ENCODE measurements around the gene CLSTN1. TPM values are rescaled to one million over a fixed set of nuclear protein-coding genes. Genes with fewer than 3 reads are reported as not detected.

CLSTN1 gene
- total and polyA plus RNA-seq, 2 of the 13 experiments (the other 11 are each of a cell fraction or from before 2014, with no cell fraction given), result 19.7 to 29.8 TPM

GRCh38 chr1:9835758-9836631 lies 12.2 kb upstream of the CLSTN1 start (continued):
- TF ChIP-seq NONO (IDR thresholded peaks at IDR 0.05), result no peak
- no peak for TF ChIP-seq NONO (CRISPR knock-in tag; conservative IDR thresholded peaks at IDR 0.05)
- peak; percentile 37; the same call in 1 of the 2 replicates for TF ChIP-seq SP5 (CRISPR knock-in tag; IDR thresholded peaks at IDR 0.05; ENCODE audit: borderline replicate concordance, low read depth)
- TF ChIP-seq SYNCRIP (IDR thresholded peaks at IDR 0.05; ENCODE audit: insufficient read depth, low read depth, low read length), result no peak
- no peak for TF ChIP-seq MIER3 (CRISPR knock-in tag; IDR thresholded peaks at IDR 0.05; ENCODE audit: borderline replicate concordance)
- TF ChIP-seq RARA (CRISPR knock-in tag; IDR thresholded peaks at IDR 0.05), result no peak
- TF ChIP-seq YEATS2 (CRISPR knock-in tag; IDR thresholded peaks at IDR 0.05; ENCODE audit: borderline replicate concordance), result no peak
- 0 out of 2 replicates have a peak, but pooled peaks have one; percentile 3 for TF ChIP-seq BORCS8-MEF2B (CRISPR knock-in tag; IDR thresholded peaks at IDR 0.05)
- TF ChIP-seq ZSCAN12 (CRISPR knock-in tag; IDR thresholded peaks at IDR 0.05), result no peak
- TF ChIP-seq SNAPC5 (CRISPR knock-in tag; IDR thresholded peaks at IDR 0.05; ENCODE audit: borderline replicate concordance), result no peak
- no peak for TF ChIP-seq ZFP90 (CRISPR knock-in tag; IDR thresholded peaks at IDR 0.05; ENCODE audit: borderline replicate concordance)
- no peak for TF ChIP-seq ZNF557 (CRISPR knock-in tag; IDR thresholded peaks at IDR 0.05)
- no peak for TF ChIP-seq ZFAT (CRISPR knock-in tag; conservative IDR thresholded peaks at IDR 0.05)
- 0 out of 2 replicates have a peak, but pooled peaks have one; percentile 38 for TF ChIP-seq ZNF605 (CRISPR knock-in tag; IDR thresholded peaks at IDR 0.05)
- TF ChIP-seq ZNF792 (CRISPR knock-in tag; IDR thresholded peaks at IDR 0.05), result 0 out of 2 replicates have a peak, but pooled peaks have one; percentile 22
- TF ChIP-seq, protein P1, sequence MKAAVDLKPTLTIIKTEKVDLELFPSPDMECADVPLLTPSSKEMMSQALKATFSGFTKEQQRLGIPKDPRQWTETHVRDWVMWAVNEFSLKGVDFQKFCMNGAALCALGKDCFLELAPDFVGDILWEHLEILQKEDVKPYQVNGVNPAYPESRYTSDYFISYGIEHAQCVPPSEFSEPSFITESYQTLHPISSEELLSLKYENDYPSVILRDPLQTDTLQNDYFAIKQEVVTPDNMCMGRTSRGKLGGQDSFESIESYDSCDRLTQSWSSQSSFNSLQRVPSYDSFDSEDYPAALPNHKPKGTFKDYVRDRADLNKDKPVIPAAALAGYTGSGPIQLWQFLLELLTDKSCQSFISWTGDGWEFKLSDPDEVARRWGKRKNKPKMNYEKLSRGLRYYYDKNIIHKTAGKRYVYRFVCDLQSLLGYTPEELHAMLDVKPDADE (CRISPR knock-in tag; IDR thresholded peaks at IDR 0.05), result no peak
- TF ChIP-seq SP2 (CRISPR knock-in tag; IDR thresholded peaks at IDR 0.05), result no peak
- 0 out of 2 replicates have a peak, but pooled peaks have one; percentile 46 for TF ChIP-seq ZNF451 (CRISPR knock-in tag; IDR thresholded peaks at IDR 0.05)
- TF ChIP-seq RAD51 (IDR thresholded peaks at IDR 0.05; ENCODE audit: borderline replicate concordance), result no peak
- TF ChIP-seq CAMTA2 (CRISPR knock-in tag; IDR thresholded peaks at IDR 0.05; ENCODE audit: borderline replicate concordance), result no peak
- no peak for TF ChIP-seq SKI (IDR thresholded peaks at IDR 0.05; ENCODE audit: partially characterized antibody)
- no peak for TF ChIP-seq FOXO4 (CRISPR knock-in tag; conservative IDR thresholded peaks at IDR 0.05)
- no peak for TF ChIP-seq ZIK1 (CRISPR knock-in tag; IDR thresholded peaks at IDR 0.05; ENCODE audit: borderline replicate concordance, low read depth)
- TF ChIP-seq TCF7 (IDR thresholded peaks at IDR 0.05; ENCODE audit: low read depth), result peak; percentile 66; the same call in 1 of the 2 replicates
- no peak for TF ChIP-seq HNRNPUL1 (IDR thresholded peaks at IDR 0.05; ENCODE audit: low read depth, low read length)
- 0 out of 2 replicates have a peak, but pooled peaks have one; percentile 40 for TF ChIP-seq ZNF709 (CRISPR knock-in tag; IDR thresholded peaks at IDR 0.05)
- TF ChIP-seq SALL1 (CRISPR knock-in tag; IDR thresholded peaks at IDR 0.05), result peak; percentile 51
- no peak for TF ChIP-seq GRHL1 (CRISPR knock-in tag; conservative IDR thresholded peaks at IDR 0.05)

All from HepG2 (cell line).